Stomach (tissue), 4 donors: ENCODE data around the gene ARFGAP3.

Experiments
- EP300 ChIP-seq: sonication (generic); formaldehyde crosslinking; IDR thresholded peaks from one replicate; pipeline ENCODE4 v1.6.1; 2017; ENCODE audit warnings: antibody characterized with exemption
- POLR2A ChIP-seq, 4 donors: fragments of 450-650 bp; IDR thresholded peaks; one replicate each; pipeline ENCODE4 v1.6.1; 2016; ENCODE audit warnings: antibody characterized with exemption in 4 of 4, control low read depth in 2 of 4, mild to moderate bottlenecking in 1 of 4, moderate library complexity in 1 of 4
- POLR2AphosphoS5 ChIP-seq, 3 donors: sonication (generic); formaldehyde crosslinking; IDR thresholded peaks; one replicate each; pipeline ENCODE4 v1.6.1; 2016; ENCODE audit warnings: antibody characterized with exemption in 3 of 3
- TF ChIP-seq, protein P1 (sequence below), 7 experiments: fragments of 450-650 bp in 4 of 7; fragments of 200-600 bp in 3 of 7; sonication (generic) in 3 of 7; IDR thresholded peaks; one replicate each; pipeline ENCODE4 v1.5.1; 2016 to 2019; ENCODE audit warnings: antibody characterized with exemption in 7 of 7, control low read depth in 2 of 7, mild to moderate bottlenecking in 1 of 7

DNA sequence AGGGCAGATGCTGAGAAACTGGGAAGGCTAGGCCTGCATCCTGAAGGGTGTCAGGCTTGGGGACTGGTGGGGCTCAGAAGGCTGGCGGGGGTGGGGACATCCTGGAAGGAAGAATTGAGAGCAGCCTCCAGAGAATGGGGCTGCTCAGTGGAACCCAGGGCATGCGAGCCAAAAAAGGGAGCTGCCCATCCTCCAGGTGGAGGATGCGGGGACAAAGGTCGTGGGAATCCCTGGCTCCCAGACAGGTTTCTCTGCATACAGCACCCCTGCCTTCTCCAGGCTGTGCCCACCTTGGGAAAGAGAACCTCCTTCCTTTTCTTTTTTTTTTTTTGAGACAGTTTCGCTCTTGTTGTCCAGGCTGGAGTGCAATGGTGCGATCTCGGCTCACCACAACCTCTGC lies 40.9 kb upstream of the ARFGAP3 start:
- TF ChIP-seq, protein P1, sequence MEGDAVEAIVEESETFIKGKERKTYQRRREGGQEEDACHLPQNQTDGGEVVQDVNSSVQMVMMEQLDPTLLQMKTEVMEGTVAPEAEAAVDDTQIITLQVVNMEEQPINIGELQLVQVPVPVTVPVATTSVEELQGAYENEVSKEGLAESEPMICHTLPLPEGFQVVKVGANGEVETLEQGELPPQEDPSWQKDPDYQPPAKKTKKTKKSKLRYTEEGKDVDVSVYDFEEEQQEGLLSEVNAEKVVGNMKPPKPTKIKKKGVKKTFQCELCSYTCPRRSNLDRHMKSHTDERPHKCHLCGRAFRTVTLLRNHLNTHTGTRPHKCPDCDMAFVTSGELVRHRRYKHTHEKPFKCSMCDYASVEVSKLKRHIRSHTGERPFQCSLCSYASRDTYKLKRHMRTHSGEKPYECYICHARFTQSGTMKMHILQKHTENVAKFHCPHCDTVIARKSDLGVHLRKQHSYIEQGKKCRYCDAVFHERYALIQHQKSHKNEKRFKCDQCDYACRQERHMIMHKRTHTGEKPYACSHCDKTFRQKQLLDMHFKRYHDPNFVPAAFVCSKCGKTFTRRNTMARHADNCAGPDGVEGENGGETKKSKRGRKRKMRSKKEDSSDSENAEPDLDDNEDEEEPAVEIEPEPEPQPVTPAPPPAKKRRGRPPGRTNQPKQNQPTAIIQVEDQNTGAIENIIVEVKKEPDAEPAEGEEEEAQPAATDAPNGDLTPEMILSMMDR (IDR thresholded peaks at IDR 0.05) = no peak
- TF ChIP-seq POLR2A (IDR thresholded peaks at IDR 0.05) = no peak
- TF ChIP-seq EP300 = no peak
- TF ChIP-seq POLR2AphosphoS5 (IDR thresholded peaks at IDR 0.05) = no peak
